GM12878 (cell line): ENCODE results near the gene ALAS1. TPM values are rescaled to one million over a fixed set of nuclear protein-coding genes. Genes with fewer than 3 reads are reported as not detected.

Source experiments
- BCL11A ChIP-seq: IDR thresholded peaks from 2 replicates; pipeline ENCODE4 v1.6.1; 2011; ENCODE audit warnings: low read depth, low read length
- CTCF ChIP-seq, 3 experiments: IDR thresholded peaks in 2 of 3; conservative IDR thresholded peaks in 1 of 3; 2 replicates each; pipeline ENCODE4 v1.5.1; 2011; ENCODE audit warnings: low read depth in 3 of 3, low read length in 3 of 3, mild to moderate bottlenecking in 3 of 3, control low read depth in 2 of 3, moderate library complexity in 2 of 3, inconsistent platforms in 1 of 3, mixed read lengths in 1 of 3; ENCODE audit not compliant: control insufficient read depth in 2 of 3, insufficient read depth in 1 of 3; ENCODE audit errors: extremely low read depth in 1 of 3
- EED ChIP-seq: sonication (generic); IDR thresholded peaks from 2 replicates; pipeline ENCODE4 v1.6.1; 2016; ENCODE audit warnings: antibody characterized with exemption, low read depth
- GABPA ChIP-seq: IDR thresholded peaks from 2 replicates; pipeline ENCODE4 v1.6.1; 2014; ENCODE audit warnings: antibody characterized with exemption, low read depth, mild to moderate bottlenecking, inconsistent platforms
- HDAC2 ChIP-seq: fragments of 200-600 bp; sonication (generic); IDR thresholded peaks from 2 replicates; pipeline ENCODE4 v1.6.1; 2017
- KLF5 ChIP-seq: fragments of 450-650 bp; IDR thresholded peaks from 2 replicates; pipeline ENCODE4 v1.6.1; 2014; ENCODE audit warnings: mild to moderate bottlenecking; ENCODE audit not compliant: partially characterized antibody
- LARP7 ChIP-seq: fragments of 450-650 bp; IDR thresholded peaks from 2 replicates; pipeline ENCODE4 v1.6.1; 2017; ENCODE audit warnings: mild to moderate bottlenecking
- MEF2A ChIP-seq: IDR thresholded peaks from 2 replicates; pipeline ENCODE4 v1.6.1; 2011; ENCODE audit warnings: low read depth, mild to moderate bottlenecking, low read length, moderate library complexity; ENCODE audit not compliant: insufficient read depth
- MEF2B ChIP-seq: fragments of 450-650 bp; IDR thresholded peaks from 2 replicates; pipeline ENCODE4 v1.6.1; 2018; ENCODE audit warnings: mild to moderate bottlenecking, moderate library complexity; ENCODE audit not compliant: partially characterized antibody, poor library complexity, severe bottlenecking
- MTA2 ChIP-seq: fragments of 450-650 bp; IDR thresholded peaks from 2 replicates; pipeline ENCODE4 v1.6.1; 2016; ENCODE audit warnings: low read depth, mild to moderate bottlenecking, moderate library complexity
- NFYB ChIP-seq: IDR thresholded peaks from 2 replicates; pipeline ENCODE4 v1.6.1; 2011; ENCODE audit warnings: low read depth, mild to moderate bottlenecking, low read length, improper control_type of control experiment, moderate library complexity; ENCODE audit not compliant: insufficient read depth
- PBX3 ChIP-seq: IDR thresholded peaks from 2 replicates; pipeline ENCODE4 v1.6.1; 2011; ENCODE audit warnings: mild to moderate bottlenecking, low read depth, low read length, moderate library complexity; ENCODE audit not compliant: insufficient replicate concordance
- RB1 ChIP-seq: fragments of 450-650 bp; formaldehyde crosslinking; IDR thresholded peaks from 2 replicates; pipeline ENCODE4 v1.6.1; 2017; ENCODE audit warnings: mild to moderate bottlenecking, borderline replicate concordance
- RUNX3 ChIP-seq: IDR thresholded peaks from 2 replicates; pipeline ENCODE4 v1.6.1; 2012; ENCODE audit warnings: low read length, inconsistent platforms
- SMAD1 ChIP-seq: fragments of 450-650 bp; IDR thresholded peaks from 2 replicates; pipeline ENCODE4 v1.6.1; 2018; ENCODE audit warnings: mild to moderate bottlenecking, low read depth; ENCODE audit not compliant: partially characterized antibody
- SMAD5 ChIP-seq: IDR thresholded peaks from 2 replicates; pipeline ENCODE4 v1.6.1; 2016; ENCODE audit warnings: antibody characterized with exemption, low read depth
- SRF ChIP-seq, 2 experiments: IDR thresholded peaks; 2 replicates each; pipeline ENCODE4 v1.6.1; 2011; ENCODE audit warnings: low read depth in 2 of 2, low read length in 2 of 2, mild to moderate bottlenecking in 1 of 2, moderate library complexity in 1 of 2
- TAF1 ChIP-seq: IDR thresholded peaks from 2 replicates; pipeline ENCODE4 v1.6.1; 2011; ENCODE audit warnings: mild to moderate bottlenecking, low read depth, low read length, borderline replicate concordance
- TCF3 ChIP-seq: IDR thresholded peaks from 2 replicates; pipeline ENCODE4 v1.6.1; 2012; ENCODE audit warnings: low read depth, mild to moderate bottlenecking, low read length, borderline replicate concordance; ENCODE audit not compliant: insufficient read depth
- ZBTB40 ChIP-seq: fragments of 450-650 bp; IDR thresholded peaks from 2 replicates; pipeline ENCODE4 v1.6.1; 2016; ENCODE audit warnings: mild to moderate bottlenecking, moderate library complexity, borderline replicate concordance
- polyA plus RNA-seq, 11 experiments: library from polyadenylated mRNA; depleted of rRNA in 4 of 11; unstranded in 6 of 11; stranded (reverse) in 5 of 11; fragments of >200 nt; fragmentation: Nextera tagmentation in 4 of 11; fragmentation: Illumina TruSeq in 1 of 11; extraction: Ambion mirVana in 4 of 11; extraction: Trizol in 1 of 11; gene quantifications; 1 replicate in 1 of 11; 2 replicates in 10 of 11; pipeline versions ENCODE4 v1.2.1 to v1.2.3, GENCODE V29; 2011 to 2016; ENCODE audit warnings: inconsistent platforms in 2 of 11, missing spikeins in 2 of 11, low read depth in 1 of 11
- total RNA-seq, 4 experiments: library from RNA; depleted of rRNA in 3 of 4; stranded (reverse); fragments of >200 nt in 3 of 4; fragmentation: Illumina TruSeq in 1 of 4; extraction: Trizol in 1 of 4; gene quantifications; 2 replicates each; pipeline versions ENCODE4 v1.2.1 to v1.2.3, GENCODE V29; 2013 to 2021

ALAS1 gene
- total and polyA plus RNA-seq, 10 of the 15 experiments (the other 5 are each of a cell fraction or from before 2014, with no cell fraction given): 69.9 to 115 (median 94.1) TPM

GRCh38 chr3:52197842-52198625 lies at the start of gene ALAS1 (continued):
- TF ChIP-seq PBX3: no peak
- no peak for TF ChIP-seq SMAD1
- TF ChIP-seq LARP7: peak; percentile 68; the same call in 1 of the 2 replicates
- TF ChIP-seq TCF3: 0 out of 2 replicates have a peak, but pooled peaks have one; percentile 45
- 0 out of 2 replicates have a peak, but pooled peaks have one; percentile 35 for TF ChIP-seq MEF2A
- TF ChIP-seq RUNX3: peak; percentile 5; the same call in 1 of the 2 replicates
- no peak for TF ChIP-seq GABPA
- peak; percentile 64; the same call in 1 of the 2 replicates for TF ChIP-seq RB1
- TF ChIP-seq TAF1: peak; percentile 61; the same call in 1 of the 2 replicates
- TF ChIP-seq NFYB: no peak
- TF ChIP-seq SRF (IDR thresholded peaks at IDR 0.05; ENCODE audit: low read depth in 2 of 2, low read length in 2 of 2): peak in 1 of 2 experiments; percentile 53; a peak in 1 of 4 replicates
- no peak for TF ChIP-seq CTCF (IDR thresholded peaks at IDR 0.05 in 2 of 3, conservative IDR thresholded peaks at IDR 0.05 in 1 of 3; ENCODE audit: control insufficient read depth in 2 of 3, extremely low read depth in 1 of 3, insufficient read depth in 1 of 3, low read depth in 3 of 3, low read length in 3 of 3)
- TF ChIP-seq SMAD5: peak; percentile 86; the same call in 1 of the 2 replicates
- TF ChIP-seq EED: peak; percentile 56
- TF ChIP-seq ZBTB40: no peak
- TF ChIP-seq MEF2B: no peak
- 0 out of 2 replicates have a peak, but pooled peaks have one; percentile 32 for TF ChIP-seq MTA2
- 0 out of 2 replicates have a peak, but pooled peaks have one; percentile 36 for TF ChIP-seq BCL11A
- no peak for TF ChIP-seq HDAC2
- peak; percentile 45 for TF ChIP-seq KLF5
